Activated CD8-positive, alpha-beta memory T cell treated with anti-CD3 and anti-CD28 coated beads, Interleukin-2, amount 50 U/mL, for 1 hour (primary cell): ENCODE results near the gene NID2.

Experiments
- DNase-seq: peaks from one replicate; pipeline ENCODE4 v3.0.0-alpha.2; 2020; ENCODE audit errors: extremely low read depth

NID2 gene

DNA sequence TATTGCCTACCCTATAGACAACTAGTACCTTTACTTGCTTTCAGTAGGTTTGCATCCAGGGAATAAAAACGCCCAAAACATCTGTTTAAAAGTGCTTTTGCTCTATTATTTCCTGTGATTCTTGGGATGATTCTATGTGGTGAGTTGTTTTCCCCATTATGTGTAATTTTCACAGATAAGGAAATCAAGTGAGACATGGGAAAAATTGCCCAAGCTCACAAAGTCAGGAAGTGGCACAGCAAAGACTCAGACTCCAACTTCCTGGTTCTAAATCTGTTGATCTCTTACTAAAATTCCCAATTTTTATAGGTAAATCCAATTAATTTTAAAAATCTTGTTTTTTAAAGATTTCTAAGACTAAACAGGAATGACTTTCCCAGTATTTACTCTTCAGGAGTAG lies 39.0 kb downstream of the NID2 start:
- no peak for DNase-seq

DNA sequence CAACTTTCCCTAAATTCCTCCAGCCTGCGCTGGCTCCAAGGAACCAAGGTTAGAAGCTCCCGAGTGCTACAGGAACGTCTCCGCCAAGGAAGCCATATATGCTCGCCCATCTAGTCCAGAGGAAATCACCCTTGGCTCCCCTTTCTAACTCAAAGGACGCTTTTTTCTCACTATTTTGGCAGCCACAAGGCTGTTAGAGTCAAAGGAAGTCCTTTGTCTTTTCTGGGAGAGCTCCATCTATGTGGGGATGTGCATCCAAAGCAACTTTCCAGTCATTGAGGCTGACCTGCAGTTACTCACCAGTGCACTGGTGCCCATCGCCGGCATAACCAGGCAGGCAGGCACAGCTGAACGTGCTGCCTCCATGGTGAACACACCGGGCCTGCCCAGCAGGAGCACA lies 42.0 kb downstream of the NID2 start:
- no peak for DNase-seq

DNA sequence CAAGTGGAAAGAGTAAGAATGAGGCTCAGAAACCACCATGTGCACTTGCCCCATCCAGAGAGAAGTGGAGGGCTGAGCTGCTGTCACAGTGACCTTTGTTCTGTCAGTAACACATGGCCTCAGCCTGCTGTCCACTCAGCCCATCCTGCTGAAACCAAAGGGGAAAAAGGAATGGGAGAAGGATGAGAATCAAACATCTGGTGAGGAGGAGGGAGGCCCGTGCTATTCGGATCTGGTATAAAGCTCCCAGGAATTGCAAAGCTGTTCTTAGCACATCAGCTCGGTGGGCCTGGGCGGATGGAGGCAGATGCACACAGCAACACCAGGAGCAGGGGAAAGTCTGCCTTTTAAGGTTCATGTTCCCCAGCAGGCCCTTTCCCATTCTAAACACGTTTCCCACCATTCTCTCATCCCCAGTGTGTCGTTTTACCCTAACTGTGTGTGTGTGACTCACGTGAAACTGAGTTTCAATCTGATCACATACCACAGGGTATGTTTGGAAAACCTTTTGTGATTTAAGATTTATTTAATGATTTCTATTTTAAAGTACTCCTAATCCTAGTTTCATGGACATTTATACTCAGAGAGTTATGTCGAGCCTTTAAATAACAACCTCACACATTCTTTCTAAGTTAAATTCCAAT lies 42.7 kb downstream of the NID2 start:
- DNase-seq = no peak

DNA sequence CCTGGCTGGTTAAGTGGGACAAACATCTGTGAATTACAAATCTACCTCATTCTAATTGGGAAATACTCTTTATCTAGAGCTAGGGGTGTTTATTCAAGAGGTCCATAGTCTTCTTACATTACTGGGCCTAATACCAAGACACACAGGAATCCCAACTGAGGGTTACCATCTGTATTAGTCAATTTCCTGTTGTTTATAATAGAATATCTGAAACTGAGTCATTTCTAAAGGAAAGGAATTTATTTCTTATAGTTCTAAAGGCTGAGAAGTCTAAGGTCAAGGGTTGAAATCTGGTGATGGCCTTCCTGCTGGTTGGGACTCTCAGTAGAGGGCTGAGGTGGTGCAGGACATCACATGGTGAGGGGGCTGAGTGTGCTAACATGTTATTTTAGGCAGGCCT lies 43.5 kb downstream of the NID2 start:
- no peak for DNase-seq

DNA sequence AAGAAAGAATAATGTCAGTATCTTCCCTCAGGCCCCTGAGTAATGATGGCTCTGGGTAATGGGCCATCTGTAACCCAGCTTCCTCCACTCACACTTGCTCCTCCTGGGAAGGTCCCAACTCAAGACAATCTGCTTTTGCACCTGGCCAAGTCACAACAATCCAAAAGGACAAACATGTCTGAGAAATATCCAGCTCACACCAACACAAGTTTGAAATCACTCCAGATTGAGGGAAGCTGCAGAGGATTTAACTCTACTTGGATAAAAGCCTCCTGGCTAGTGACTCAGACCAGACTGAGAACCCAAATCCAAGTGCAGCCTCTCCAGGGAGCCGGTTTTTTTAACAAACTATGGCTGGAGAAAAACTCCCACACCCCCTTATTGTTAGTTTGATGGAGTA lies 45.3 kb downstream of the NID2 start:
- no peak for DNase-seq

DNA sequence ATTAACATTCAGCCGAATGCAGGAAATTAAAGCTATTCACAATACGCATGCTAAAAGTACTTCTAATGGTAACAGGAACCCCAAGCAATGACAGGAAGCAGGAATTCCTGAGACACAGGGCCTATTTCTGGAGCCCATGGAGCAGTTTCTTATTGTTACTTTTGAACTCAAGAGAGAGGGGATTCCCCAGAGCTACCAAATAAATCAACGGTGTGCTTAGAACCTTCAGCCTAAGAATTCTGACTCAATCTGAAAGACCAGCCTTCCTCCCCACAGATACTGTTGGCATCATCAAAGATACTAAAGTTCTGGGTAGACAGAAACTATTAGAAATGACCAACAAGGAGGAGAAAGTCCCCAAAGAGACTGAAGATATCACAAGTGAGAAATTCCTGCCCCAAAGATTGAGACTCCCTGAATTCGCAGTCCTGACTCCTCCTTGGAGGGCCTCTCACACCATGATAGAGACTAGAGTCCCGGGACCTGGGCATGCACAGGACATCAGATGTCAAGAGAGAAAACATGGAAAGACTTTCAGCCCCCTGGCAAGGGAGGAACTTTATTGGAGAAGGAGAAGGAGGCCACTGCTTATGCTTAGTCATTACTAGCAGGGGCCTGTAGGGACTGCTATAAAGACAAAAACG lies 46.8 kb downstream of the NID2 start:
- no peak for DNase-seq

DNA sequence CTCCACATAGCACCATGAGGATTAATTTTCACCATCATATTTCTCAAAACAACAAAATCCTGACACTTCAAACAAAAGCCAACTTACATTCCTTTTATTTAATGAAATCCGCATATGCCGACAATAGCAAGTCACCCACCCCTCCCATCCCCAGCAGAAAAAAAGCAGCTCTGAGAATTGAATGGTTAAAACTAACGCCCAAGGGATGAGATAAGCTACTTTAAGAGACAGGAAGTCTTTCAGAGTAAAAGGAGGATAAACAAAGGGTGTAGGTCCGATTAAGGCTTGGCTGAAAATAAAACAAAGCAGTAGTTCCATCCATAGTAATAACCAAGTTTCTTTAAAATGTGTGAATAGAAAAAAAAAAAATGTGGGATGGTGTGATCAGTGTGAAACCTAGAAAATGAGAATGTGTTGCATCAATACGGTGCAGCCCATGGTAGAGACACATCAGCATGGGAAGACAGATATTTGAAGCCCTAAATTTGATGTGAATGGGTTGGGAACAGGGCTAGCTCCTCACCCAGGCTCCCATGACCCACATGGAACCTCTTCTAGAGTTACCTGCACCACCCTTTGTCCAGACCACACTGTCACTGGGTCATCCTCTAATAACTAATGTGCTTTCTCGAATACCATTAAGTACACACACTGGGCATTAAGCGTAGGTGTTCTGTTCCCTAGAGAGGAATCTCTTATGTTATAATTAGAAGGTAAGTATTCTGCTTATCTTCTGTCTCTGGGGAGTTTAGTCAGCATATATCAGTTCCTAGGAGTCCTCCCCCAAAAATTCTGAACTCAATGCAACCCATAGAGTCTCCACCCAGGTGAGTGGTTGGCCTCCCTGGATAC lies 47.8 kb downstream of the NID2 start:
- DNase-seq = no peak

DNA sequence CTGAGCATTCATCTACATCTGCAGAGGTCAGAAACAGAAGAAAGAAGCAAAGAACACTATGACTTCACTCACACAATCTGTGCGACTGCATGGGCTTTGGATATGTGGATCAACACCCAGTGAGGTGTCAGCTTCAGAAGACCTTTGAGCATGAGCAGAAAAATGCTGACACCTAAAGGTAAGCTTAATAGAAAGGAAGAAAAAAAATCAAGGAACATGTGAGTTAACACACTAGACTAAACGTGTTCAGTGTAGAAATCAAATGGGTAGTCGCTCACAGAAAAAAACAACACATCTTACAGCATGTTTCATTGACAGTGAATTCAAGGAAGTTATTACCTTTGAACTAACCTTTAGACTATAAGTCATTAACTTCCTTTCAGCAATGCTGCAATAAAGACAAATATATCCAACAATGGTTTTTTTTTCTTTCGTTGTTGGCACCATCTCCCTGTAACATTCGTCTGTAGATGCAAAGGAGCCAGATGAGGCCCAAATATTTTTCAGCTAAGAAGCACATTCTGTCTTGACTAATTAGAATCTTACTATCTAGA lies 48.6 kb downstream of the NID2 start:
- no peak for DNase-seq

DNA sequence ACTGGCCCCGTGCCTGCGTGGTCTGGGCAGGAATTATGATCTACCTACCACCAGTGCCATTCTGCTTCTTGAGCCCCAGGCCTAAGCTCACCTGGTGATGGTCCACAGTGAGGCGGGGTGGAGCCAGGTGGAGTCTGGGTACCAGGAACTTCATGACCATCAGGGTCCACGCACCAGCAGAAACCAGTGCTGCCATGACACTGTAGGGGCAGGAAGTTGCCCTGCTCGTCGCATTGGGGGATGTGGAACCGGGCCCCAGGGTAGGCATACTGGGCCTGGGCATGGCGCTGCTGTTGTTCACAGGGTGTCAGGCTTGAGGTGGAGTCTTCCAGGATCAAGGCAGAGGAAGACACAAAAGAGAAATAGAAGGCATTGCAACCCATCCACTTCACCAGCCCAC lies 49.9 kb downstream of the NID2 start:
- no peak for DNase-seq

DNA sequence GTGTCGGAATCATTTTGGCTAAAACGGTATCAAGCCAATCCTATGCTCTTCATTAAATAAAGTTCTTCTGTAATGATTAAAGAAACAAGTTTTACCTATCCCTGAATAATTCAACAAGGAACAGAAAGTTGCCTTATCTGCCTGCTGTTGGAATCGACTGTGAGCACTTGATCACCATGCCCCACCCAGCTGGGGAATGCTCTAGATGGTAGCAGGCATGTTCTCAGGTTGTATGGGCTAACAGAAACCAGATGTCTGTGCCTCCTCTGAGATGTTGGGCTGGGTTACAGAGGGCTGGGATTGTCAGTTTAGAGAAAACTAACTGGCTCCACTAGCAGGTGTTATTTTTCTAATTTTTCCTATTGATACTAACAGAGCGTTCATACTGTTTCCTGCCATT lies 50.6 kb downstream of the NID2 start:
- no peak for DNase-seq

DNA sequence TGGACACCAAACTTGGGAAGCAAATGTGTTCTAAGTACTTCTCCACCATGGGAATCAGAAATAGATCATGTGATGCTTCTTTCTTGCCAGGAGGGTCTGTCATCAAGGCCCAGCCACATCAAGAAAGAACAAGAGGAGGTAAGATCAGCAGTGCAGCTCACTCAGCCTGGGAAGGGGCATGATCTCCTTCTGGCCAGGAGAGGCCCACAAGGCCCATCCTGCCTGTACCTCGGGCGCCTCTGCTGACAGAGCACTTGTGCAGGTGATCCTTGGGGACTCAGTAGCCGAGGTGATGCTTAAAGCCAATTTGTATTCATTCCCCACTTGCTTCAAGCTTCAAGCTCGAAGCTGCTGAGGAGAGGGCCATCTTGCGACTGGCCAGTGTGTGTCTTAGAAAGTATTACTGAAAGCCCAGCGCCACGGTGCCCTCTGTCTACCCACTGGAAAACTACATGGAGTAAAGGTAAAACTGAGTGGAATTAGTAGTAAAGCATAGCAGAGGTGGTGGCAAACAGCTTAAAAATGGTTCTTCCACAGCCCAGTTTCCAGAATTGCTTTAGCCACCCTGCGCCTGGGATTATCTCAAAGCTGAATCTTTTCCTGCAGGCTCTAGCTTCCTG lies 53.3 kb downstream of the NID2 start:
- no peak for DNase-seq

DNA sequence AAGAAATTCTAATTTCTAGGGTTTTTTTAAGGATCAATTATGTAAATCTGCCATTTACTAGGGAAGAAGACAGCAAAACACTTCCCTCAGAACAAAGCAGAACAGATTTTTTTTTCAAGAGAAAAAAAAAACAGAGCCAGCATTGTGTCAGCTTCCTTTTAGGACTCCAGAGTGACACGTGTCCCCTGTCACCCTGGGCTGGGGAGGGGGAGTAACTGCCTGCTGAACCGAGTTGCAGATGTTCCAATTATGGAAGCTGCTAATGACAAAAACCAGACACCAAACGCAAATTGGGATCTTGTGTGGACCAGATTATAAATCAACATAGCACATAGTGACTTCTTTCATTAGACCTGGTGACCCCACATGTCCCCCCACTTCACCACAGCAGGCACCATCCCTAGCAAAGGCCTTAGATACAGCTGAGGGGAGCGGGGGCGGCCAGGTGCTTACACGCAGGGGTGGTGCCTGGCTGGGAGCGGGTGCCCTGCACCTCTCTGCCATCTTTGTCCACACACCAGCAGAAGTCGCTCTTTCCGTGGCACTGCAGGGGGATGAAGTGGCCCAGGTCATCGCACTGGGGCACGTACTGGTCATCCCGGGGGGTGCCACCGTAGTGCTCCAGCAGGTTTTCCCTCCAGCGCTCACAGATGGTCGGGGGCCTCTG lies 54.1 kb downstream of the NID2 start:
- no peak for DNase-seq

DNA sequence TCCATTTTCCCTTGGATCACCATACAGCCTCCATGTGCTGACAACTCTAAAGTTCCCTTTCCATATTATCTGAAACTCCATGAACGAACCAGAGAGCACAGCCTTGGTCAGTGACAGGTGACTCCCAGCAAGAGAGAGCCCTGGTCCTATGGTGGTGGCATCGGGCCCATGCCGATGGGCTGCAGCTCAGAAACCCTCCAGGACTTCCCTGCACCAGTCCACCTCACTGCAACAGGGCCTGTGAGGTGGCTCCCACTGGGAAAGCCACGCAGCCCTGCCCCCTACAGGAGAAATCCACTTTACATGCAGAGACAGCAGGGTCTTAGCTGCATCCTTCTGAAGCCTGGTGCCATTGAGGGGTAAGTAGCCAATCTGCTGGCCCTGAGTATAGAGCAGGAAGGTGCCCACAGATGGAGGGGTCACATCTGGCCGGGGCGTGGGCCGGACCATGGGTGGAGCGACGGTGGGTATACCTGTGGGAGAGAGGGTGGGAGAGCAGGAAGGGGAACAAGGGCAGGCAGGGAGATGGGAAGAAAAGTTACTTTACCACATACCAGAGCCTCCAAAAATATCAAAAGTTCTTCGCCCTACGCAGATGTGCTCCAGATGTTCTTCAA lies 54.8 kb downstream of the NID2 start:
- no peak for DNase-seq

DNA sequence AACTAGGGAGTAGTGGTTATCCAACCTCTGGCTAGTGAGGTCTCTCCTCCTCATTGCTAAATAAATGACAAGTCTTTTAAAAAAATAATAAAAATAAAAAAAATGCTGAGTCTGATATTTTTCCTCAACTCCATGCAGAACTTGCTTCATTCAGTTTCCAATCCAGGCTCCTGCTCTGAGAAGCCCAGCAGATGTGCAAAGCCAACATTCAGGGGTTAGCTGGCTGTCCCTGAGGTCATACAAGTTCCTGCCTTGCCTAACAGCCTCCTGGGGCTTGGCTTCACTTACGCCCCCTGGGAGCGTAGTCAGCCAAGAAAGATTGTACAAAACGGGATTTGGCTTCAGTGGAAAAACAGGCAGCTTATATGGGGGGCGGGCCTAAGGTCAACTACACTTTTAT lies 56.2 kb downstream of the NID2 start:
- no peak for DNase-seq

DNA sequence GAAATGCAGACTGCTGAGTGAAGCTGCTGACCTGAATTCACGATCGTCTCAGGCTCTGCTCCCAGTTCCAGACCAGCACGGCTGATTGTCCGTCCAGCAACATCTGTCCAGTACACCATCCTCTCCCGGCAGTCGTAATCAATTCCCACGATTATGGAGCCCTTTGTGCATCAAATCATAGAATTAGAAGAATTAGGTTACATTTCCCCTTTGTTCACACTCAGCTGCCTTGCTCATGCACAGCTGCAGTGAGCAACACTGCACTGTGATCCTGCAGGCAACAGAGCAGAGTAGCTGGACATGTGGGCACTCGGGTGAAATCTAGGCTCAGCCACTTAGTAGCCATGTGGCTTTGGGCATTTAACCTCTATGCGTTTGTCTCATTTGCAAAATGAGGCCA lies 57.3 kb downstream of the NID2 start:
- DNase-seq = no peak

DNA sequence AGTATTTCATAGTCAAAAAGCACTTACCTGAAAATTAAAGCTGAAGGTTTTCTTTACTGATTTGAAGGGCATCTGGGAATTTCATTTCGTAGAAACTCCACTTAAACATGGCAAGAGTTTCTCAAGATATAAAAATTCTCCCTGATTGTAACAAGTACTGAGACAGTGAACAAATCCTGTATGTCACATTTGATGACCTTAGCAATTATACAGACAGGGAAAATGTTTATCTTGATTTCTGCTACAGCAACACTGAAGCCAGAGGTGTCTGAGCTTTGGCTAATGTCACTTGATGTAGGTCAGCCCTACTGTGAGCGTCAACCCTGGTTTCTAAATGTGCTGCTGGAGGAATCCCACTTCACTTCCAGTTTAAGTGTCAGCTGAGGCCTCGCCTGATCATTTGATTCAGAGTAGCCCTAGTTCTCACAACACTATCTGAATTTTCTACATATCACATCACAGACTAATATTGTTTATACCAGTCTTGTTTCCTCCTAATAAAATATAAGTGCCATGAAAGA lies 58.6 kb downstream of the NID2 start:
- no peak for DNase-seq

DNA sequence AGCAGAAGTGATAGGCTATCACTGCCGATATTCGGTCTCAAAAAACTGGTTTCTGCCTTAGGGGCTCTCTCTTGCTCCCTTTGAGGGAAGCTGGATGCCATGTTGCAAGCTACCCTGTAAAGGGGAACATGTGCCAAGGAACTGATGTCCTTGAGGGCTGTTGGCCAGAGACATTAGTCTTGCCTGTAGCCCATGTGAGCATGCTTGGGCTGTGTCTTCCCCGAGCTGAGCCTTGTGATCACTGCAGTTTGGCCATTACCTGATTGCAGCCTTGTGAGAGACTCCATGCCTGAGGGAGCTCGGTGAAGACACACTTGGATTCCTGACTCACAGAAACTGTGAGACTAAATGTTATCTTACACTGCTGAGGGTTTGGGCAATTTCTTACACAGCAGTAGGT lies 60.7 kb downstream of the NID2 start:
- DNase-seq = no peak

DNA sequence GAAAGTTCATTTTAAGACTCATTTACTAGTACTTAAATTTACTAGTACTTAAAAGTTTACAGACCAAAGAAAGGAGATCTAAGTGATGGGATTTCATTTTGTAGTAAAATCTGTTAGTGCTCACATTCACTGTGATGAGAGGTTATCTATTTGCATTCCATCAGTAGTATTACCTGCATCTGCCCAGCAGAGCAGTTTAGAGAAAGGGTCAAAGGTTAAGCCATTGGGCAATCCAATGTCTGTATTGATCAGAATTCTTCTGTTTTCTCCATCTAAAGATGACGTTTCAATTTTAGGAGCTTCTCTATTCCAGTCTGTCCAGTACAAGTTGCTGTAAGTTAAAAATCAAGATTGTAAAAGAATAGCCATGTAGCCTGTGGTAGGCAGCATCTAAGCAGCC lies 61.2 kb downstream of the NID2 start:
- no peak for DNase-seq

DNA sequence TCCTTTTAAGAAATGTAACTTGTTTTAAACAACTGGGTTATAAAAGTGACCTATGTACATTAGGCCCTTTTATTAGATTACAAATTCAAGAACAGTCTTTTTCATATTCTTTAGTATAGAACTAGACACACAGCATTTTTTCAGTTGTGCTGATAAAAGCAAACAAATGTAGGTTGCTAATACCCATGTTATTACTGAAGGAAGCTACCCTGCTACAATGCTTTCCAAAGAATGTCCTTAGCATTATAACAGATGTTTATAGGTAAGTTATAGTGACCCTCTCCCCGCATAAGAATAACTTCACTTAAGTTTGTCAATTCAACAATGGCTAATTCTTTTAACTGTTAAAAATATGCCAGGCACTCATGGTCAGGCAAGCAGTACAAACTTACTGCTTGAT lies 61.6 kb downstream of the NID2 start:
- DNase-seq = no peak

DNA sequence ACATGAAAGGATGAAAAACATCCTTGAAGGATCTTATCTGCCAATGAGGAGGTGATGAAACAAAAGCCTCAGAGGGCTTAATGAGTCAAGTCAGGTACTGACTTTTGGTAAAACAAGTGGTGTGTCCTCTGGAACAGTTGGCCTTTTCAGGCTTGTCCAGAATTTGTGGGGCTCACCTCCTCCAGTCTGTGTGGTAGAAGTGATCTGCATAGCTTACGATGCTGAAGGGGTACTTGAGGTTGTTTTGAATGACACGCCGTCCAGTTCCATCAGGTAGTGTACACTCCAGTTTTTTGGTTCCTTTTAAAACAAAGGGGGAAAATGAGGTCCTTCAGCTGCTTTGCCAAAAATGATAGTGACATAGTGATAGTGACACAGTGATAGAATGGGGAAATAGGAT lies 62.5 kb downstream of the NID2 start:
- DNase-seq = no peak

DNA sequence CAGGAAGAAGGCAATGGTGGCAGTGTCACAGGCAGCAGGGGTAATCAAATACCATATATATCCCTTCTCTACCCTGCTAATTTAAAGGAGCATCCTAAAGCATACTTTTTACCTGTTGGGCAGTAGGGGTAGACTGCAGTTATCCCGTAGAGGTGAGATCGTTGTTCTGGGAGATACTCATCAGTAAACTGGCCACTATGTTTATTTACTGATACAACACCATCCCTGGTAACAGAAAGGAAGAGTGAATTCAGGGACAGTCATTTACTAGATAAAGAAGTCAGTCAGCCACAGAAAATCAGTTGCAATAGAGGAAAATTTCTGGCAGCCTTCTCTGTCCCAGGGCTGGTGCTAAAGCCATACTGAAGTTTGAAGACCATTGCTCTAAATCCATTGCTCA lies 63.2 kb downstream of the NID2 start:
- DNase-seq = no peak
